IMR-90 (cell line): ENCODE results near the gene PRKAG1.

Source experiments
- ELK1 ChIP-seq: fragments of 150-350 bp; IDR thresholded peaks from 2 replicates; pipeline ENCODE4 v1.6.1; 2016; ENCODE audit warnings: low read depth, mild to moderate bottlenecking, low read length, moderate library complexity, borderline replicate concordance
- POLR2A ChIP-seq: IDR thresholded peaks from 2 replicates; pipeline ENCODE4 v1.6.1; 2012; ENCODE audit warnings: mild to moderate bottlenecking, low read depth, low read length

- no peak for TF ChIP-seq ELK1
- no peak for TF ChIP-seq POLR2A
Observed at GRCh38 chr12:49019120-49019430, 499 bp upstream of the PRKAG1 start.
